ENCODE measurements around the gene AP2A2.

AP2A2 gene

DNA sequence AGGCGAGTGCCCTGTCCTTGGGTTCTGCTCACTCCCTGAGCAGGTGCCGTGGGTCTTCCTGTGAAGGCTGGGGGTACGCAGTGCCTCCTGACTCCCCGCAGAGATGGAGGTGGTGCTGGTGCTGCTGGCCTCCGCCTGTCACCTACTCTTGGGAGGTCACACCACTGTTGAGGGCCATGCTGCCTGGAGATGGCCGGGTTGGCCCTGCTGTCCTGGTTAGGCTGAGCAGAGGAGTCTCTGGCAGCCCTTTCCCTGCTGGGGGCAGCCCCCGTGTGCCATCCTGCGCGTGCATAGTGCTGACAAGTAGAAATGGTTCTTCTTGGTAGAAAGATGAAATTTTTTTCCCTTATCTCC, 61.3 kb downstream of the AP2A2 start:
- H3K9ac ChIP-seq (ENCODE audit: low read depth, low read length, poor library complexity, severe bottlenecking), result no peak overlapping the region
- TF ChIP-seq, protein P1, sequence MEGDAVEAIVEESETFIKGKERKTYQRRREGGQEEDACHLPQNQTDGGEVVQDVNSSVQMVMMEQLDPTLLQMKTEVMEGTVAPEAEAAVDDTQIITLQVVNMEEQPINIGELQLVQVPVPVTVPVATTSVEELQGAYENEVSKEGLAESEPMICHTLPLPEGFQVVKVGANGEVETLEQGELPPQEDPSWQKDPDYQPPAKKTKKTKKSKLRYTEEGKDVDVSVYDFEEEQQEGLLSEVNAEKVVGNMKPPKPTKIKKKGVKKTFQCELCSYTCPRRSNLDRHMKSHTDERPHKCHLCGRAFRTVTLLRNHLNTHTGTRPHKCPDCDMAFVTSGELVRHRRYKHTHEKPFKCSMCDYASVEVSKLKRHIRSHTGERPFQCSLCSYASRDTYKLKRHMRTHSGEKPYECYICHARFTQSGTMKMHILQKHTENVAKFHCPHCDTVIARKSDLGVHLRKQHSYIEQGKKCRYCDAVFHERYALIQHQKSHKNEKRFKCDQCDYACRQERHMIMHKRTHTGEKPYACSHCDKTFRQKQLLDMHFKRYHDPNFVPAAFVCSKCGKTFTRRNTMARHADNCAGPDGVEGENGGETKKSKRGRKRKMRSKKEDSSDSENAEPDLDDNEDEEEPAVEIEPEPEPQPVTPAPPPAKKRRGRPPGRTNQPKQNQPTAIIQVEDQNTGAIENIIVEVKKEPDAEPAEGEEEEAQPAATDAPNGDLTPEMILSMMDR (conservative IDR thresholded peaks at IDR 0.05; ENCODE audit: low read length), result no peak
- TF ChIP-seq EZH2phosphoT487 (IDR thresholded peaks at IDR 0.05; ENCODE audit: borderline replicate concordance), result no peak
- H3F3A ChIP-seq (ENCODE audit: low read depth), result no peaks in the 10 kb centered on the region
- H4K20me1 ChIP-seq (ENCODE audit: insufficient read depth, low read length, poor library complexity, severe bottlenecking), result no peaks in the 10 kb centered on the region
- no peaks in the 10 kb centered on the region for H3K27me3 ChIP-seq (ENCODE audit: insufficient read depth, low read length, poor library complexity, severe bottlenecking)
- no peaks in the 10 kb centered on the region for H3K9me2 ChIP-seq (replicated peaks; ENCODE audit: low read depth, low read length)
- H3K4me2 ChIP-seq (ENCODE audit: low read depth, low read length, poor library complexity, severe bottlenecking), result no peak overlapping the region
- H3K79me2 ChIP-seq (ENCODE audit: insufficient read depth, low read length), result no peaks in the 10 kb centered on the region
- no peak overlapping the region for H3K4me3 ChIP-seq (ENCODE audit: low read length, poor library complexity, severe bottlenecking)
- H3K4me1 ChIP-seq (ENCODE audit: insufficient read depth, low read length, poor library complexity, severe bottlenecking), result no peaks in the 10 kb centered on the region
- H3K36me3 ChIP-seq (ENCODE audit: insufficient read depth, low read length), result peaks cover 74% of the 10 kb centered on the region; the same call in 1 of the 2 replicates
- H2AFZ ChIP-seq (ENCODE audit: low read length), result no peak overlapping the region
- no peaks in the 10 kb centered on the region for H3K9me3 ChIP-seq (ENCODE audit: insufficient read depth, low read depth, low read length)

DNA sequence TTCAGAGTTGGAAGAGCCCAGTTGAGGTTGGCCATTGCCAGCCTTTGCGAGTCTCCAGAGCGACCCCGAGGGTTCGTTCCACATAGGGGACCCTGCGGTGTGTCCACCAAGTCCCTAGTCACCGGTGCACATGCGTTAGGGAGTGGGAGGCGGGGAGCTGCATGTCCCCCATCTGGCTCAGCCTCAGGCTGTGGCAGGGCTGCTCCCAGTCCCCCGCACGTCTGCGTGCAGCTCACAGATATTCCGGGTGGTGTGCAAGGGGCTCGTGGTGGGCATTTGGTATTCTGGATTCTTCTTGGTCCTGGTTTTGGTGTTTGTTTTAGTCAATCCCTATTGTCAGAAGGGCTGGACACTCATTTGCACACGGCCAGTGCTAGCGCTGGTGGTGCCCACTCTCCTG, 62.0 kb downstream of the AP2A2 start:
- H3K9me2 ChIP-seq (replicated peaks; ENCODE audit: low read depth, low read length), result no peaks in the 10 kb centered on the region
- TF ChIP-seq, protein P1 (conservative IDR thresholded peaks at IDR 0.05; ENCODE audit: low read length), result no peak
- TF ChIP-seq EZH2phosphoT487 (IDR thresholded peaks at IDR 0.05; ENCODE audit: borderline replicate concordance), result no peak

DNA sequence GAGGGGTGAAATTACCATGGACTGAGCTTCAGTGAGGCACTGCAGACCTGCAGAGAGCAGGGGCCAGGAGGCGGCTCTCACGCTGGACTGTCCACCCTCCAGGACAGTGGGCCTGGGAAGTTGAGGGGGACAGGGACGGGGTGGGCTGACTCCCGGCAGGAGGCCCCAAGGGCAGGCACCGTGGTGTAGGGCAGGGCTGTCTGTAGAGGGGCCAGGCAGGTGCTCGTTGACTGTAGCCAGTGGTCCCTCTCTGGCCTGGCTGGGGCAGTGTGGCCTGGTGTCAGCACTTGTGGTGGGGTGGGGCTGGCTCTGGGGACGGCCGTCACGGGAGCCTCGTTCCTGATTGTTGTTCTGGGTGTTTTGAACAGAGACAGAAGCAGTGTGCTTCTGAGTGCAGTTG, 64.4 kb downstream of the AP2A2 start:
- Histone ChIP-seq H2AFZ (ENCODE audit: low read length) (no peak overlapping the region), H3K4me2 (ENCODE audit: low read depth, low read length, poor library complexity, severe bottlenecking) (no peak overlapping the region), H3K36me3 (ENCODE audit: insufficient read depth, low read length) (peaks cover 80% of the 10 kb centered on the region; the same call in 1 of the 2 replicates), H3F3A (ENCODE audit: low read depth) (no peaks in the 10 kb centered on the region), H3K4me1 (ENCODE audit: insufficient read depth, low read length, poor library complexity, severe bottlenecking) (no peaks in the 10 kb centered on the region), H3K4me3 (ENCODE audit: low read length, poor library complexity, severe bottlenecking) (no peak overlapping the region), H3K9me2 (replicated peaks; ENCODE audit: low read depth, low read length) (no peaks in the 10 kb centered on the region), H4K20me1 (ENCODE audit: insufficient read depth, low read length, poor library complexity, severe bottlenecking) (no peaks in the 10 kb centered on the region), H3K9ac (ENCODE audit: low read depth, low read length, poor library complexity, severe bottlenecking) (no peak overlapping the region), H3K27me3 (ENCODE audit: insufficient read depth, low read length, poor library complexity, severe bottlenecking) (no peaks in the 10 kb centered on the region), H3K9me3 (ENCODE audit: insufficient read depth, low read depth, low read length) (no peaks in the 10 kb centered on the region), H3K79me2 (ENCODE audit: insufficient read depth, low read length) (no peaks in the 10 kb centered on the region)
- TF ChIP-seq, protein P1 (conservative IDR thresholded peaks at IDR 0.05; ENCODE audit: low read length), result no peak
- no peak for TF ChIP-seq EZH2phosphoT487 (IDR thresholded peaks at IDR 0.05; ENCODE audit: borderline replicate concordance)

More for the DNA sequence above, 62.0 kb downstream of the AP2A2 start:
- Histone ChIP-seq H3K79me2 (ENCODE audit: insufficient read depth, low read length) (no peaks in the 10 kb centered on the region), H3K4me3 (ENCODE audit: low read length, poor library complexity, severe bottlenecking) (no peak overlapping the region), H3K9ac (ENCODE audit: low read depth, low read length, poor library complexity, severe bottlenecking) (no peak overlapping the region), H3K4me2 (ENCODE audit: low read depth, low read length, poor library complexity, severe bottlenecking) (no peak overlapping the region), H3K27me3 (ENCODE audit: insufficient read depth, low read length, poor library complexity, severe bottlenecking) (no peaks in the 10 kb centered on the region), H4K20me1 (ENCODE audit: insufficient read depth, low read length, poor library complexity, severe bottlenecking) (no peaks in the 10 kb centered on the region), H3K9me3 (ENCODE audit: insufficient read depth, low read depth, low read length) (no peaks in the 10 kb centered on the region), H3K4me1 (ENCODE audit: insufficient read depth, low read length, poor library complexity, severe bottlenecking) (no peaks in the 10 kb centered on the region), H3K36me3 (ENCODE audit: insufficient read depth, low read length) (peaks cover 76% of the 10 kb centered on the region; the same call in 1 of the 2 replicates), H2AFZ (ENCODE audit: low read length) (no peak overlapping the region), H3F3A (ENCODE audit: low read depth) (no peaks in the 10 kb centered on the region)

Data from Loucy (cell line).